Glomerular visceral epithelial cell (primary cell): ENCODE results near the gene HMCN1.

Source experiments
- DNase-seq: peaks from one replicate; pipeline ENCODE4 v3.0.0-alpha.2; 2016; ENCODE audit errors: extremely low spot score

Gene HMCN1

DNA sequence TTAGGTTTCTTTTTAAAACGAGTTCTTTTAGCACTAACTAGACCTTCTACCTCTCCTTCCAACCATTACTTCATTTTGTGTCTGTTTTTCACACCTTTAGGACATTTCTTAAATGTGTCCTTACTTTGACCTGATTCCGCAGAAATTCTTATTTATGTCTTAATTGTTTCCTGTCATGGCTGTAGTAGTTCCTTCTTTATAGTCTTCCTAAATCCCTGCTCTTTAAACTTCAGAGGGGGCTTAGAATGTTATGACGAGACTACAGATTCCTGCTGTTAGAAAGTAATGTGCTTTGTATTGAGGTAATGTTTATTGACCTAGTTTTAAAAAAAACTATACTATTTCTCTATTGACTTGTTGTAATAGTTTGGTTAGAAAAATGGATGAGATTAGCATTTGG, 70.4 kb downstream of the HMCN1 start:
- no peak for DNase-seq

DNA sequence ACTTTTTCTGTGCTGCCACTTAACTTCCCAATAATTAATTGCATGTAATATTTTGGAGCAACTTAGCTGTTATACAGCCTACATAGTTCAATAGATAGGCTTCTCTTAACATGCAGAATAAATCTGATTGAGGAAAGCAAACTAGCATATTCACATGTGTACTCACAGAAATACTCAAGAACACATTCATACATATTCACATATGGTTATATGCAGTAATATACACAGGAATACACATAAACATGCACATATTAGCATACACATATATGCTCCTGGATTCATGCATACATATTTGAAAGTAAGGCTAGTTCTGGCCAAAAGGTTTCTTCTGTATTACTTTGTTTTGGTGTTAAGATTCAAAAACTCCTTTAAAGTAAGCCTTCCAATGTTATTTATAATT, 73.1 kb downstream of the HMCN1 start:
- no peak for DNase-seq

DNA sequence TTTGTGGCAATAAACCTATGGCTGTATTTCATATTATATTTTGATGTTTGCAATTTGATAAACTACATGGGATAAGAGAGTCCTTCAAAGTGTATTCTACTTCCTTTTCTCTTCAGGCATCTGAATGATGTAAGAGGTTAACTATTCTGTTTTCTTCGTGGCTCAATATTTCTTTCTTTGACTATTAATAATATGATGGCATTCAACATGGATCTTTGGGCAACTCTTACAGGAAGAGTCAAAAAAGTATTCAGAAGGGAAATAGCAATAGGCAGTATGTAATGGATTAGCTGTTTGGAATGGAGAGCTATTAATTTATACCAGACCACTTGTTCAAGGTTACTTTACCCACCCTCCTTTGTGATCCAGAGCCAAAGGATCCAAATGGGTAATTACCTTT, 74.4 kb downstream of the HMCN1 start:
- no peak for DNase-seq

DNA sequence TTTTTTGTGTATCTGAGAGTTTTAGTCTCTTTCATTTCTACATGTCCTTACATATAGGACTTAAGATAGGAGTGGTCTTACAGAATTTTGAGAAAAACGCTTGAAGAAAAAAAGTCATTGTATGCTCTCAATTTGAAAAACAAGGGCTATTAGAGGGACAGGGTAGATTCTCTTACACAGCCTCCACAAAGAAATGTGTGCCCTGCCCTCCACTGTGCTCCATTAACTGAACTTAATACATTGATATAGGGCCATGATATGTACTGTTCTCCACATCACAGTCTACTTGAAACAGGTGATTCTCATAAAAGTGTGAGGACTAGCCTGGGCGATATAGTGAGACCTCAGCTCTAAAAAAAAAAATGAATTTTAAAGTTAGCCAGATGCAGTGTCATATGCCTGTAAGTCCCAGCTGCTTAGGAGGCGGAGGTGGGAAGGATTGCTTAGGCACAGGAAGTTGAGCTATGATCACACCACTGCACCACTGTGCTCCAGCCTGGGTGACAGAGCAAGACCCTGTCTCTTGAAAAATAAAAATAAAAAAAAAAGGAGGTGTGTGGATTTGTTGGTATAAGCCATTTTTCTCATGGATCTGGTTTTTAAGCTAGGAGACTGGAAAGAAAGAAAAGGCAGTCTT, 77.0 kb downstream of the HMCN1 start:
- DNase-seq = no peak

DNA sequence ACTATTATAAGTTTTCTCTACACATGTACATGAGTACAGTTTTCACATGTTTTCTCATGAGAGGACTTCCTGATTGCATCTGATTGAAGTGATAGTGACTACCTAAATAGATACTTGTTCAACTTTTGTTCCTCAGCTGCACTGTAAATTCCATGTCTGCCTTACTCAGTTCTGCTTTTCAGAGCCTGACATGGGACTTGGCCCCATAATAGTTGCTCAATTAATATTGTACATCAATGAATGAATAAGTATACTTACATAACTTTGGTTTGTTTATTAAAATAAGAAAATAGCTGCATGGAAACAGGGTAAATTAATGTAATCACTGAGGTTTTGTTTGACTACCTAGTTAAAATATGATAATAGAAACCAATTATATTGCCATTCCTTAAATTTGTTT, 78.7 kb downstream of the HMCN1 start:
- no peak for DNase-seq

DNA sequence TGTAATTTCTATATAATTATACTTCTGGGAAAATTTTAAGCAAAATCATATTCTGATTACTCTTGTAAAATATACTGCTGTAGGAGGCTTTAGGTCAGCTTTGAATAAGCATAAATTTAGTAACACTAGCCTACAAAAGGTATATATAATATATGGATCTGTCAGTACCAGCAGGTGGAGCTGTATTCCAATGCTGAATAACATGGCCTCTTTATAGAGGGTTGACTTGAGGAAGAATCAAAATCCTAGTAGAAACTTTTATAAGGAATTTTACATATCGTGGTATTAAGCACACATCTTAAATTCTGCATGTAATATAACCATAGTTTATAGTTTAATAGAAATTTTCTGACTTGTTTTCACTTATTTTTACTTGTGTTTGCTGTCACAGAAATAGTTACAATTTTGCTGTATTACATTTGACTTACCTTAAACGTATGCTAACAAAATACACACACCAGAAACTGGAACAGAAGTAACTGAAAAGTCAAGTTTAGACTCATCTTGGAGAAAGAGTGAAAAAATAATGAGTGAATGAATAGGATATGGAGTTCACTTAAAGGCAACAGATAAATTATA, 79.3 kb downstream of the HMCN1 start:
- peak; percentile 62 for DNase-seq

DNA sequence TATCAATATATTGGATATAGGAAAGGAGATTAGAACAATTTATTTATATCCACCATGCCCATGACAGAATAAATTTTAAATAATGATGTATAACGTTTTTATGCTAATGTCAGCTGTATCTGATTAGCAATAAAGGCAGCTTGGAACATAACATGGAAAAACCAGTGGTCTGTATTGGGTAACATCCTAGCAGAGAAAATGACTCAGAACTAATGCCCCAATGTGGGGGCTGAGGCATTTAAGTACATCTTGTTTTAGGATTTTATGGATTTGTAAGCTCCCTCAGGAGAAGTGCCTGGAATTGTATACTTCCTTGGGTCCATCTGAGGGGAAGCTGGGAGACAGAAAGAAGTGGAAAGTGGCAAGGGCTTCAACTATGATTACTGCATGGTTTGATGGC, 82.3 kb downstream of the HMCN1 start:
- DNase-seq = no peak

DNA sequence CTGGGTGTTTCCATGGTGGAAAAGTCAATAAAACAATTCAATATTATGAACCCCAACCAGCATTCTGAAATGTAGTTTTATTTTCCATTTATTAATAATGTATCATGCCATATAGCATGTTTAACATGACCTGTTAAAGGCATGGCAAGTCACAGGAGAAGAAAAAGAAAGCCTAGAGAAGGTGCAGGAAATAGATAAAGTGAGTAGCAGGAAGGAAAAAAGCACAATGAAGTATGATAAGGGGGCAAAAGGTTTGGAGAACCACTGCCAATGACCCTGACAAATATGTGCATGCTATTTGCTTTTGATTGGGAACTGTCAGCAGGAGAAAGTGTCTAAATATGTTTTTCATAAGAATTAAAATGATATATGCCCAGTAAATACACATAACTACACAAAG, 85.6 kb downstream of the HMCN1 start:
- DNase-seq = no peak

DNA sequence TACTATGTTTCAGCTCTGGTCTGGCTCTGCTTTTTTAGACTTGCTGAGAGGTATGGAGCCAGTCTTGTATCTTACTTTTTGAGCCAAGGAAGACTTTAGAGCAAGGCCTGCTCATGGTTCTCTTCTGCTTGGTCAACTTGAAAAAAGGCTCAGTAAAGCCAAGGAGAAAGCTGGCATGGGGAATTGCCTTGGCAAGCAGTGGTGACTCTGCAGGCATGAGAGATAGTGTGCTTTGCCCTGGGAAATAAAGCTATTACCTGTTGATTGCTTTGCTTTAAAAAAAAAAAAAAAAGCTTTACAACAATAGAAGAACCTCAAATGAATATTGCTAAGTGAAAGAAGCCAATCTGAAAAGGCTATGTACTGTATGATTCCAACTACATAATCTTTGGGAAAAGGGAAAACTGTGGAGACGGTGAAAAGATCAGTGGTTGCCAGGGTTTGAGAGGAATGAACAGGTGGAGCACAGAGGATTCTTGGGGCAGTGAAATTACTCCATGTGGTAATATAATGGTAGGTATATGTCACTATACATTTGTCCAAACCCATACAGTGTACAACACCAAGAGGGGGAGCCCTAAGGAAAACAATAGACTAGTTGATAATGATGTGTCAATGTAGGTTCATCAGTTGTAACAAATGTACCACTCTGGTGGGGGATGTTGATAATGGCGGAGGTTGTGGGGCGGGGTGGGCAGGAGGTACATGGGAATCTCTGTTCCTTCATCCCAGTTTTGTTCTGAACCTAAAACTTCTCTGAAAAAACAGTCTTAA, 87.6 kb downstream of the HMCN1 start:
- DNase-seq = no peak

DNA sequence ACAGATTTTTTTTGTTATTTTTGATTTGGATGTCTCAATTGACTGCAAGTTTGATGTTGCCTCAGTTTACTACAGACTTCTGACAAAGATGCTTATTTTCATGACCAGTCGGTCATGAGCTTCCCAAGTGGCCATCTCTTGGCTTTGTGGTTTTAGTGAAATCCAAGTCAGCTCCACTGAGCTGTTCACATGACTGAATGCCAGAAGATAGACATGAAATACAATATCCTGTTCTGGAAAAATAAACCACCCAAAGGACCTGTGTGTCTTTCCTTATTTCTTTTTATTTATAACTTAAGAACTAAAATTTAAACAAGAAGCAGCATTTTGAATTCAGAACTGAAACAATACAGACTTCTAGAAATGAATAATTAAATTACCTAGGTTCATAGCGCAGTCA, 89.3 kb downstream of the HMCN1 start:
- peak; percentile 13 for DNase-seq

DNA sequence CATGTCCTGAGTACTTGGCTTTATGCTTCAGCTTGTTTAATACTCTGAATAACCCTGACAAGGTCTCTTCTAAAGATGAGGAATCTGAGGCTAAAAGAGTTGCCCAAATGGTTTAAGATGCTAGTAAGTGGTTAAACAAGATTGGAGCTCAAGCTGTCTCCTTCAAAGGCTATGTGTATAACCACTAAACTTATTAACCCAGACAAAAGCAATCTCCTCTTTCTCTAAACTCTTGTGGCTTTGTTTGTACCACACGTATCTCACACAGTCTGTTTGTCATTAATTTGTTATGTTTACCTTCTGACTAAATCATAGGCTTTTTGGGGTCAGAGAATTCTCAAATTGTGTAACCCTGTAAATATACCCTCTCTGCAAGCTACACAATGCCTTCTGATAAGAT, 89.9 kb downstream of the HMCN1 start:
- DNase-seq = no peak

DNA sequence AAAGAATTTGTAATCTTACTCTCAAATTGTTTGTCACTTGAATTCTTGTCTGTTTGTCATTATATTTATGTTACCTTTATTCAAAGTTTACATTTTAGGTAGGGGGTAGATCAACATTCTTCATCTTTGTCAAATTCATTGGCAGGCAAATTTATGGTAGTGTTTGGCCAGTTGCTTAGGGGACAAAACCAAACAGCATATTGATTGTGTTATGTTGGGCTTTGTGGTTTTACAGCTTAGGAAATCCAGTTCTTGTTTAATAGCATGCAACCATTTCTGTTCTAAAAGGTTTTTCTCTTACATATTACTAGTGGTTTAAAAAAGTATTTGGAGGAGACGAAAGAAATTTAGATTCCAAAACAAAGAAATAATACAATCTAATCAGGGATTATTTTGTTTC, 91.4 kb downstream of the HMCN1 start:
- DNase-seq = peak; percentile 9

DNA sequence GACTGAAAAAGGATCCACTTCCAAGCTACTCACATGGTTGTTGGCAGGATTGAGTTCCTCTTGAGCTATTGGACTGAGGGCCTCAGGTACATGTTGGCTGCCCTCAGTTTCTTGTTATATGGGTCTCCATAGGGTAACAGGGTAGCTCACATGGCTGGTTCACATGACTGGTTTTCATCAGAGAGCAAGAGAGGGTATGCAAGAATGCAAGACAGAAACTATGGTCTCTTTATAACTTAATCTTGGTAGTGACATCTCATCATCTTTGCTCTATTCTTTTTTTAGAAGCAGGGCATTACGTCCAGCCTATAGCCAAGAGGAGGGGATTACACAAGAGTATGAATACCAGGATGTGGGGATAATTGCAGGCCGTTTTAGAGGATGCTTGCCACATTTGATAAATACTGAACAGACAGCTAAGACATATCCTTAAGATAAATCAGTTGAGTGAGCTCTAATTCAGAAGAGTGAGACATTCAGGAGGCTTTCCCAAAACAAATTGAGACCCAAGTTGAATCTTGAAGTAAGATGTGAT, 100.2 kb downstream of the HMCN1 start:
- no peak for DNase-seq

DNA sequence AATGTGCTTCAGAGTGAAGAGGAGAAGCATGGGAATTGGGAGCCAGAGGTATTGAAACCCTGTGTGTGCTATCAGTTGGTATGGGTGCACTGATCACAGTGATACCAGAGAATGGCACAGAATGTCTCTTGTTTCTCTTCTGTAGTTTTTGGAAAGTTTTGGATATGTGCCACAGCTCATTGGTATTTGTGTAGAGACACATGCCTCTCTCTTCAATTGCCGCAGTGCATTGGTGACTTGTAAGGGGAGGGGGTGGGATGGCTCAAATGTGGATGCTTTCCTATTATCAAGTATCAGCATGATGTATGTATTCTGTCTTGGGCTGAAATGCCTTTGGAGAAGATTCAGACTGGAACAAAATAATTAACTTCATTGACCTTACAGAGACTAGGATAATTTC, 101.0 kb downstream of the HMCN1 start:
- DNase-seq = no peak

DNA sequence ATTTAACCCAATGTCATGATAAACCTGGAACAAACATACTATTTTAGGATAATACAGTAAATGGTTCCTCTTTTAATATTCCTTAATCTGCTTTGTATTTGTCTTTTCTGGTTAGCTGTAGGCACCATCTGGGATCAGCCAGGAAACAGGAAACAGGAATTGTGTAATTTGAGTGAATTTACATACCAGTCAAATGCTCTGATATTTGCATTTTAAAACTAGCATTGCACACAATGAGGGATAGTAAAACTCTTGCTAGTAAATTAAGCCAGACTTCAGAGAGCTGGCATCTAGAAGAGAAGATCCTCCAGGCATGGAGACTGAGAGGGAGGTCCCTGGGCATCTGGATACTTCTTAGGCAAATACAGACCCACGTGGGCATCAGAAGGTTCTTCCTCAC, 103.5 kb downstream of the HMCN1 start:
- no peak for DNase-seq

DNA sequence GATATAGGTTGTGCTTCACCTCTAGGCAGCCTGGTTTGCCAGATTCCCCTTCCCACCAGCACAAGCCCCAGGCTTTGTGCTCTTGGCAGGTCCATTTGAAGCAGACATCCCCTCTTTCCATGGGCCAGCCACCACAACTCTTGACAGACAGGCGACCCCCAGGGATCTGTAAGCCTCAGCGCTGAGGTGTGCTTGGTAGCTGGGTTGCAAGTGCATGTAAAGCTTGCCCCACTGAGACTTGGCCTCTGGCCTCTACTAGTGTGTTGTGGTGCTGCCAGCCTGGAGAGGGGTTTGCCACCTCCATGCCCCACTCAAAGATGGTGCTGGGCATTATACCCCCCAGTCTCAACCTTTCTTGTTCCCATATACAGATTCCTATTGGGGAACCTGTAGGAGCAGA, 103.9 kb downstream of the HMCN1 start:
- DNase-seq = no peak

DNA sequence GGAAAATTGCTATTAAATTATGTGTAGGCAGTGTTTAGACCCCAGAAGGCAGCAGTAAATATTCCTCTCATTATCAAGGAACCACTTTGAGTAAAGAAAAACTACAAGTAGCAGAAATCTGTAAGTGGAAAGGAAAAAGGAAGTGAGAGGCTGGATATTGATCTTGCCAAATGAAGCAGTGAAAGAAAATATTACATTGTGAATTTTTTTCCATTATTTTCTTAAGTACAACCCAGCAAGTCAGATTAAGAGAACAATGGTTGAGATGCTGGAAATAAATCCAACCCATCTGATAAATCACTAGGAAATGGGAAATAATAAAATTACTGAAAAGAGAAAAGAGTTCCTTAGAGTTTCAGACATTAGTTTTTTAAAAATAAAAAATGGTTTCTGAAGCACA, 106.7 kb downstream of the HMCN1 start:
- DNase-seq = no peak

DNA sequence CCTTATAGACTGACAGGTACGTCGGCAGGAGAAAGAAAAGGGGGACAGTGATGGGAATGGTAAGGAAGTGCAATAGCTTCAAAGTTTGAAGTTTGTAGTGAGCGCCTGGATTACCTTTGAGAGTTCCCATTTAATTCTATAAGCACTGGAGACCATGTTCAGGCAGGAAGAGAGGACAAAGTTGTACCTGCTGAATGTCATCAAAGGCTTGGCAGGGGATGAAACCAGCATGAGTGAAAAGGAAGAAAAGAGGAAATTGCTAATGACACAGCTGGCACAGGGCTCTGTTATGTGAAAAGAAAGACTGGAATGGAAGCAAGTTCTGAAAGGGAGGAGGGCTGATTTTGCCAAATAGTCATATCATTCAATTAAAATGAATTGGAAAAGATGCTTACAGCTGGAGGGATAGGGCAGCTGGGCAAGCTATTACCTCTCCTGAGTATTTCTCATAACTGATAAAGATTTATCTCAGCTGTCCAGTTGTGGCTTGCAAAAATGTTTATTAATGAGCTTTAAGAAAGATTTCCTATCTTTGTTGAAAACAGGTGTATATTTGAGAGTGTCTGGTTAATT, 109.2 kb downstream of the HMCN1 start:
- no peak for DNase-seq

DNA sequence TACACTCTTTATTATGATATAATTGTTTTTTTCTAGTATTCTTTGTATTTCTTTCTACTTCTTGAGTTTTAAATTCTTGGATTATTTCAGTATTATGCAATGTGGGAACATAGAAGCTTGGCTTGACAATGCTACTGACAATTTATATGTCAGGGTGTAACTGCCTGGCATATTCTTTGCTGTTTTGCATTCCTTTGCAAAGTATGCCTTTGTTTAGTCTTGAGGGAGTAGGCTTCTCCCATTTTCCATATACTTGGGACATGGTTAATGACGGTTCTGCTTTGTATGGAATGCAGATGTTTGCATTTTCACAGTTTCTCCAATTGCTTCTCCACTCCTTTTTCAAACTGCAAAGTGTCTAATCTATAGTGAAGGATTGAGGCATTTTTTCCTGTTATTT, 109.8 kb downstream of the HMCN1 start:
- DNase-seq = no peak

DNA sequence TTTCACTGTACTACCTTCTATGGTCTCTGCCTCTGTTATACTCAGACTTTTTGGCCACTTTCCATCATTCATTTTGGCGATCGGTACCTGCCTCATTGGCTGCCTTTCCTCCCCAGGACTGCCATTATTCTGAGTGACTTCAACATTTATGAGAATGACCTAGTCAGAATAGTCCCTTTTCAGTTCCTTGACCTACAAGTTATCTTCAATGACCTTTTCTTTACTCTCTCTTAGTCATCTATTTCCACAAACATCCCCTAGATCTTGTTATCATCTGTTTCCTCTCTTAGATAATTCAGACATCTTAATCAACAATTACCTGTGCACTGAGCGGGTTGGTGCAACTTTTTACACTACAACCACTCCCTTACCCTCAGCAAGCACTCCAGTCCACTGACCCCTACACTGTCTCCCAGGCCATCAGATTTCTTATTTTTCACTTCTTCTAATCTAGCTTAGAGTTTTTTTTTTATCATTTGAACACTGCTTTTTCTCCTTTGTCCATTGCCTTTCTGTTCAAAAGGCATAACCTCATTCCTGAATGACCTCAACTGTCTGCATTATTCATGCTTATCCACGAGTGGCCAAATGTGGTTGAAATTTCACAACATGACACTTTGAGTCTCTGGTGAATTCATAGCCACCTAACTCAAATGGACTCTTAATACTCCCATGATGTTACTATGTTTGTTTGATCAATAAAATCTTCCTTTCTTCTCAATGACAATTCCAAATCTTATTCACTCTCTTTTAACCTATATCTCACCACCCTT, 112.7 kb downstream of the HMCN1 start:
- peak; percentile 72 for DNase-seq

DNA sequence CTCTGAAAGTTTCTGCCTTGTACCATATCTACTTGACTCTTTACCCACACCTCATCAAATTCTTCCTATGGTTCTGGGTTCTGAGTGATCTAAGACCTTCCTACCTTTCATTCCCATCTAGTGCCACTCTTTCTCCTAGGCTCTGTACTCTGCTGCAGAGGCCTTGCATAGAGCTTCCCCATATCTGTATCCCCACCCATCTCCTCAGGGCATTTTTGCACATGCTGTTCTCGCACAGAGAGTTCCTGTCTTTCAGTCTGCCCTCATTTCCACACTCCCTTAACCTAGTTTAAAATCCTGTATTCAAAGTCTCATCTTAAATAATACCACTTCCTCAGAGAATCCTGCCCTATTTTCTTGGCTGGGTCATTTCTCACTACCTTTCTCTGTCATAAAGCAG, 114.8 kb downstream of the HMCN1 start:
- DNase-seq = no peak

DNA sequence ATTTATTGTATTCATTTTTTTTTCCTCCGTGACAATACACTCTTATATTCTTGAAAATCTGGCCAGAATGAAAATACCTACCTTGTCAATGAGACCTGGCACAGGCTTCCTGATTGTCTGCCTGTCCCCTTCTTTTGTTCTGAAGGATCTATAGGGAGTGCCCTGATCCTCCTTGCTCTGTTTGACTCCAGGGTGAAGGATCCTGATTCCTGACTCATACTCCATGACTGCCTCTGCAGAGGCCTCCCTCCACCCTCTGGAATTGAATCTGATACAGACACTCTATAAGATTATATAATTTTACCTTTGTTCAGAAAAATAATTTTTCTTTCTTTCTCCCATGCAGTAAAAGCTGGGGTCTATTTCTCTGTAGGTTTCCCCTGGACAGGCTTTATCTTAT, 116.2 kb downstream of the HMCN1 start:
- DNase-seq = peak; percentile 10
